ENCODE measurements around the gene DPH5.

DNA sequence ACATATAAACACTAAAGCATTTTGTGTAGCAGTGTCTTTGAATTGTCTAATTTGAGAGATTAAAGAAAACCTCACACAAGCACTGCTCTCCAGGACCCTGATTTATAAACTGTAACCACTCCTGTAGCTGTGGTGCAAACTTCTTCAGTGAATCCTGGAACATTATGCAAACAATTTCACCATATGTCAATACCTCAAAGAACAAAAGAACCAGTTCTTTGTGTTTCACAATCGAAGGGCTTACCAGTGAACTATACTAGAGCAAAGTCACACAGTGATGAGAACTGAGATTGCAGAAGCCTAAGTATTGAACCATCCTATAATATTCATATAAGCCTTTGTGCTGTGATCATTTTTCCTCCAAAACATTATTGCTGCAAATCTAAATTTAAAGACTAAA lies 21.5 kb downstream of the DPH5 start:
- no peak for TF ChIP-seq POLR2A (IDR thresholded peaks at IDR 0.05; ENCODE audit: low read depth)
- TF ChIP-seq POLR2AphosphoS5 (IDR thresholded peaks at IDR 0.05), result no peak
- TF ChIP-seq, protein P1, sequence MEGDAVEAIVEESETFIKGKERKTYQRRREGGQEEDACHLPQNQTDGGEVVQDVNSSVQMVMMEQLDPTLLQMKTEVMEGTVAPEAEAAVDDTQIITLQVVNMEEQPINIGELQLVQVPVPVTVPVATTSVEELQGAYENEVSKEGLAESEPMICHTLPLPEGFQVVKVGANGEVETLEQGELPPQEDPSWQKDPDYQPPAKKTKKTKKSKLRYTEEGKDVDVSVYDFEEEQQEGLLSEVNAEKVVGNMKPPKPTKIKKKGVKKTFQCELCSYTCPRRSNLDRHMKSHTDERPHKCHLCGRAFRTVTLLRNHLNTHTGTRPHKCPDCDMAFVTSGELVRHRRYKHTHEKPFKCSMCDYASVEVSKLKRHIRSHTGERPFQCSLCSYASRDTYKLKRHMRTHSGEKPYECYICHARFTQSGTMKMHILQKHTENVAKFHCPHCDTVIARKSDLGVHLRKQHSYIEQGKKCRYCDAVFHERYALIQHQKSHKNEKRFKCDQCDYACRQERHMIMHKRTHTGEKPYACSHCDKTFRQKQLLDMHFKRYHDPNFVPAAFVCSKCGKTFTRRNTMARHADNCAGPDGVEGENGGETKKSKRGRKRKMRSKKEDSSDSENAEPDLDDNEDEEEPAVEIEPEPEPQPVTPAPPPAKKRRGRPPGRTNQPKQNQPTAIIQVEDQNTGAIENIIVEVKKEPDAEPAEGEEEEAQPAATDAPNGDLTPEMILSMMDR (IDR thresholded peaks at IDR 0.05), result no peak
- no peak for TF ChIP-seq EP300 (IDR thresholded peaks at IDR 0.05)

Data from esophagus muscularis mucosa (tissue), 4 donors.